GM23248 (cell line): ENCODE measurements around the gene TOP1. TPM values are rescaled to one million over a fixed set of nuclear protein-coding genes. Genes with fewer than 3 reads are reported as not detected.

Experiments
- DNase-seq: peaks from one replicate; pipeline ENCODE4 v3.0.0-alpha.2; 2015
- H2AFZ ChIP-seq: fragments of 200-600 bp; sonication (generic); 2 replicates; pipeline ENCODE4 v1.6.1; 2016; ENCODE audit warnings: antibody characterized with exemption
- H3F3A ChIP-seq: fragments of 200-600 bp; sonication (generic); 2 replicates; pipeline ENCODE4 v1.6.1; 2016; ENCODE audit warnings: mild to moderate bottlenecking, antibody characterized with exemption, mixed run types; ENCODE audit not compliant: insufficient read depth
- H3K27ac ChIP-seq: fragments of 200-600 bp; sonication (generic); 2 replicates; pipeline ENCODE4 v1.5.1; 2016; ENCODE audit warnings: mild to moderate bottlenecking
- H3K27me3 ChIP-seq: fragments of 200-600 bp; sonication (generic); replicated peaks from 2 replicates; pipeline ENCODE4 v1.6.1; 2016; ENCODE audit warnings: mild to moderate bottlenecking; ENCODE audit not compliant: insufficient read depth
- H3K36me3 ChIP-seq: fragments of 200-600 bp; sonication (generic); 2 replicates; pipeline ENCODE4 v1.6.1; 2016; ENCODE audit warnings: low read depth, mild to moderate bottlenecking
- H3K4me1 ChIP-seq: fragments of 200-600 bp; sonication (generic); 2 replicates; pipeline ENCODE4 v1.6.1; 2016; ENCODE audit warnings: mild to moderate bottlenecking; ENCODE audit not compliant: insufficient read depth
- H3K4me2 ChIP-seq: fragments of 200-600 bp; sonication (generic); one replicate; pipeline ENCODE4 v1.6.1; 2016; ENCODE audit warnings: mild to moderate bottlenecking; ENCODE audit not compliant: unreplicated experiment
- H3K4me3 ChIP-seq: fragments of 200-600 bp; sonication (generic); 2 replicates; pipeline ENCODE4 v1.5.1; 2016; ENCODE audit warnings: mild to moderate bottlenecking
- H3K79me2 ChIP-seq: fragments of 200-600 bp; sonication (generic); 2 replicates; pipeline ENCODE4 v1.6.1; 2016; ENCODE audit warnings: mild to moderate bottlenecking; ENCODE audit not compliant: insufficient read depth
- H3K9ac ChIP-seq: fragments of 200-600 bp; sonication (generic); 2 replicates; pipeline ENCODE4 v1.6.1; 2016; ENCODE audit warnings: mild to moderate bottlenecking
- H3K9me2 ChIP-seq: fragments of 200-600 bp; sonication (generic); 2 replicates; pipeline ENCODE4 v1.6.1; 2016; ENCODE audit warnings: mixed run types, mild to moderate bottlenecking, moderate library complexity; ENCODE audit not compliant: insufficient read depth
- H3K9me3 ChIP-seq: fragments of 200-600 bp; sonication (generic); one replicate; pipeline ENCODE4 v1.6.1; 2017; ENCODE audit warnings: low read depth
- H4K20me1 ChIP-seq: fragments of 200-600 bp; sonication (generic); 2 replicates; pipeline ENCODE4 v1.6.0; 2016; ENCODE audit not compliant: insufficient read depth
- EZH2 ChIP-seq: fragments of 200-600 bp; sonication (generic); IDR thresholded peaks from 2 replicates; pipeline ENCODE4 v1.6.1; 2018; ENCODE audit warnings: antibody characterized with exemption, mild to moderate bottlenecking; ENCODE audit not compliant: insufficient read depth, poor library complexity, severe bottlenecking
- EZH2phosphoT487 ChIP-seq: fragments of 200-600 bp; sonication (generic); IDR thresholded peaks from 2 replicates; pipeline ENCODE4 v1.6.1; 2018; ENCODE audit warnings: antibody characterized with exemption, moderate library complexity, mild to moderate bottlenecking, low read depth; ENCODE audit not compliant: insufficient read depth
- WGBS, 2 experiments: methylation state at CpG; one replicate each; pipeline ENCODE4 v1.1.6; 2015 to 2017; ENCODE audit warnings: low lambda C conversion rate in 2 of 2, low coverage in 1 of 2; ENCODE audit errors: missing lambda C conversion rate in 2 of 2; 5-methylcytosine and 5-hydroxymethylcytosine counted together
- in situ Hi-C: fragments of 300-500 bp; cut with MboI; formaldehyde crosslinking; loops from 2 replicates; pipeline ENCODE4 v1.15.0; 2020
- polyA plus RNA-seq: library from polyadenylated mRNA; unstranded; fragments of >200 nt; fragmentation: Nextera tagmentation; extraction: Ambion mirVana; gene quantifications from 2 replicates; pipeline ENCODE4 v1.2.1, GENCODE V29; 2016
- total RNA-seq: library from RNA; depleted of rRNA; stranded (reverse); fragments of >200 nt; shearing (Covaris generic); gene quantifications from 2 replicates; pipeline ENCODE4 v1.2.3, GENCODE V29; 2014

The TOP1 gene
- total and polyA plus RNA-seq, 2 experiments from 2014 or later = 9.0 to 17.9 TPM

GRCh38 chr20:41032271-41032670, 3.6 kb downstream of the TOP1 start:
- TF ChIP-seq EZH2phosphoT487 (no peak), EZH2 (no peak)
- WGBS, 2 experiments = 97 to 98% methylated on average over 3 of the region's 3 CpGs
- Histone ChIP-seq H3K9me2 (no peaks in the 10 kb centered on the region), H3K27ac (no peak overlapping the region), H3K9me3 (no peaks in the 10 kb centered on the region), H2AFZ (no peak overlapping the region), H3K4me1 (peaks cover 42% of the 10 kb centered on the region), H3K27me3 (no peaks in the 10 kb centered on the region), H3K79me2 (peaks cover 85% of the 10 kb centered on the region), H4K20me1 (peaks cover 25% of the 10 kb centered on the region), H3F3A (no peaks in the 10 kb centered on the region), H3K36me3 (0 out of 2 replicates have a peak, but pooled peaks cover 4% of the 10 kb centered on the region), H3K9ac (no peak overlapping the region), H3K4me3 (peak overlapping the region; percentile 91), H3K4me2 (peak overlapping the region; percentile 88)
- in situ Hi-C loops = no loop called here
- DNase-seq = peak; percentile 28

- no peak for TF ChIP-seq EZH2phosphoT487
- no peak for TF ChIP-seq EZH2
- Histone ChIP-seq H4K20me1 (peaks cover 25% of the 10 kb centered on the region), H3K27me3 (no peaks in the 10 kb centered on the region), H3K36me3 (0 out of 2 replicates have a peak, but pooled peaks cover 4% of the 10 kb centered on the region), H3K4me1 (peaks cover 39% of the 10 kb centered on the region), H3K79me2 (peaks cover 100% of the 10 kb centered on the region), H3K4me3 (no peak overlapping the region), H3F3A (no peaks in the 10 kb centered on the region), H3K4me2 (no peak overlapping the region), H3K9ac (no peak overlapping the region), H3K9me3 (no peaks in the 10 kb centered on the region), H3K9me2 (no peaks in the 10 kb centered on the region), H2AFZ (no peak overlapping the region), H3K27ac (no peak overlapping the region)
- WGBS, 2 experiments = 79 to 88% methylated on average over 3 of the region's 3 CpGs
- in situ Hi-C loops = no loop called here
- no peak for DNase-seq
These were observed 5.6 kb downstream of the TOP1 start for GRCh38 chr20:41034239-41034638.

- no peak for TF ChIP-seq EZH2
- no peak for TF ChIP-seq EZH2phosphoT487
- 0 out of 2 replicates have a peak, but pooled peaks cover 4% of the 10 kb centered on the region for H3K36me3 ChIP-seq
- no peak overlapping the region for H3K4me3 ChIP-seq
- no peak overlapping the region for H3K4me2 ChIP-seq
- H3F3A ChIP-seq = 0 out of 2 replicates have a peak, but pooled peaks cover 3% of the 10 kb centered on the region
- WGBS, 2 experiments = 74 to 79% methylated on average over 3 of the region's 3 CpGs
- peaks cover 100% of the 10 kb centered on the region for H3K79me2 ChIP-seq
- no peak overlapping the region for H3K27ac ChIP-seq
- no peaks in the 10 kb centered on the region for H3K27me3 ChIP-seq
- in situ Hi-C loops = no loop called here
- no peak for DNase-seq
- H2AFZ ChIP-seq = no peak overlapping the region
- H3K9me3 ChIP-seq = no peaks in the 10 kb centered on the region
- H3K4me1 ChIP-seq = peaks cover 36% of the 10 kb centered on the region
- peaks cover 27% of the 10 kb centered on the region for H4K20me1 ChIP-seq
- no peaks in the 10 kb centered on the region for H3K9me2 ChIP-seq
- no peak overlapping the region for H3K9ac ChIP-seq
These were observed 6.6 kb downstream of the TOP1 start for GRCh38 chr20:41035207-41035606.

- Histone ChIP-seq H3F3A (0 out of 2 replicates have a peak, but pooled peaks cover 5% of the 10 kb centered on the region), H3K4me2 (no peak overlapping the region), H3K79me2 (peaks cover 100% of the 10 kb centered on the region), H3K9me3 (no peaks in the 10 kb centered on the region), H4K20me1 (peaks cover 13% of the 10 kb centered on the region), H2AFZ (no peak overlapping the region), H3K4me1 (peaks cover 16% of the 10 kb centered on the region), H3K9ac (no peak overlapping the region), H3K9me2 (no peaks in the 10 kb centered on the region), H3K4me3 (no peak overlapping the region), H3K36me3 (0 out of 2 replicates have a peak, but pooled peaks cover under 1% of the 10 kb centered on the region), H3K27ac (no peak overlapping the region), H3K27me3 (no peaks in the 10 kb centered on the region)
- DNase-seq = no peak
- 72 to 75% methylated on average over 2 of the region's 2 CpGs for WGBS, 2 experiments
- in situ Hi-C loops = no loop called here
- no peak for TF ChIP-seq EZH2
- no peak for TF ChIP-seq EZH2phosphoT487
These were observed 8.6 kb downstream of the TOP1 start for GRCh38 chr20:41037179-41037578.
